Thyroid gland (tissue), 4 donors: ENCODE data around the gene EPHA2. TPM values are rescaled to one million over a fixed set of nuclear protein-coding genes. Genes with fewer than 3 reads are reported as not detected.

Source experiments
- DNase-seq, 2 donors: peaks; one replicate each; pipeline ENCODE4 v3.0.0-alpha.2; 2019
- H3K27ac ChIP-seq, 3 donors: fragments of 200-600 bp; sonication (generic); 1 replicate in 2 of 3; 2 replicates in 1 of 3; pipeline ENCODE4 v1.5.1; 2016 to 2019; ENCODE audit warnings: mild to moderate bottlenecking in 1 of 3, moderate library complexity in 1 of 3
- H3K27me3 ChIP-seq: fragments of 200-600 bp; sonication (generic); one replicate; pipeline ENCODE4 v1.5.1; 2019
- H3K36me3 ChIP-seq, 2 donors: fragments of 200-600 bp; sonication (generic); one replicate each; pipeline ENCODE4 v1.5.1; 2016 to 2019
- H3K4me1 ChIP-seq, 2 donors: fragments of 200-600 bp; sonication (generic); one replicate each; pipeline ENCODE4 v1.5.1; 2017 to 2019
- H3K4me3 ChIP-seq, 3 donors: fragments of 200-600 bp; sonication (generic); replicated peaks in 1 of 3; 1 replicate in 2 of 3; 2 replicates in 1 of 3; pipeline ENCODE4 v1.5.1; 2016; ENCODE audit warnings: mild to moderate bottlenecking in 1 of 3
- H3K9me3 ChIP-seq: fragments of 200-600 bp; sonication (generic); one replicate; pipeline ENCODE4 v1.5.1; 2017
- POLR2A ChIP-seq, 2 donors: fragments of 450-650 bp; IDR thresholded peaks; one replicate each; pipeline ENCODE4 v1.6.1; 2017; ENCODE audit warnings: antibody characterized with exemption in 2 of 2, mild to moderate bottlenecking in 2 of 2, moderate library complexity in 1 of 2
- WGBS, 2 donors: methylation state at CpG; one replicate each; pipeline ENCODE4 v1.1.5; 2017; 5-methylcytosine and 5-hydroxymethylcytosine counted together
- intact Hi-C: fragments of 100-400 bp; cut with DNase I; formaldehyde crosslinking; loops from one replicate; pipeline ENCODE4 v1.15.1; 2023
- total RNA-seq, 4 donors: library from RNA; depleted of rRNA; stranded (reverse); fragments of >200 nt; gene quantifications; one replicate each; pipeline ENCODE4 v1.2.3, GENCODE V29; 2016
- TF ChIP-seq, protein P1 (sequence below), 6 experiments: fragments of 200-600 bp in 3 of 6; fragments of 450-650 bp in 3 of 6; sonication (generic) in 3 of 6; IDR thresholded peaks; one replicate each; pipeline ENCODE4 v1.5.1; 2016 to 2019; ENCODE audit warnings: antibody characterized with exemption in 6 of 6, mild to moderate bottlenecking in 2 of 6, inconsistent platforms in 1 of 6, moderate library complexity in 1 of 6

EPHA2 gene
- total RNA-seq, 4 donors from 2014 or later: 22.3 to 53.2 (median 29.3) TPM

DNA sequence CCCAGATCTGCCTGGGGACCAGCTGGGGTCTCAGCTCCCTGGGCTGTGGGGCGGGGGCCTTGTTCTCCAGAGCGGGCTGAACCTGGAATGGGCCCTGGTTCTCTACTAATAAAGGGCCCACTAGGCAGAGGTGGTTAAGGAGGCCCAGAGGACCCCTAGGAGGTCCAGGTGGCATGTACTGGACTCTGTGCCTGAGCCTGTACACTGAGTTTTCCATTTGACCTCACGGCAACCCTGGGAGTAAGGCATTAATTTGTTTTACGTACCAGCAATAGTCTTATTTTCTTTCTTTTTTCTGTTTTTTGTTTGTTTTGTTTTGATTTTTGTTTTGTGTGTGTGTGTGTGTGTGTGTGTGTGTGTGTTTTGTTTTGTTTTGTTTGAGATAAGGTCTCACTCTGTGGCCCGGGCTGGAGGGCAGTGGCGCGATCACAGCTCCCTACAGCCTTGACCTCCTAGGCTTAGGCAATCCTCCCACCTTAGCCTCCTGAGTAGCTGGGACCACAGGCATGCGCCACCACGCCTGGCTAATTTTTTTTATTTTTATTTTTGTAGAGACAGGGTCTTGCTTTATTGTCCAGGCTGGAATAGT, 62.9 kb downstream of the EPHA2 start:
- WGBS, 2 donors: 95% methylated on average over 9 of the region's 9 CpGs
- TF ChIP-seq, protein P1, sequence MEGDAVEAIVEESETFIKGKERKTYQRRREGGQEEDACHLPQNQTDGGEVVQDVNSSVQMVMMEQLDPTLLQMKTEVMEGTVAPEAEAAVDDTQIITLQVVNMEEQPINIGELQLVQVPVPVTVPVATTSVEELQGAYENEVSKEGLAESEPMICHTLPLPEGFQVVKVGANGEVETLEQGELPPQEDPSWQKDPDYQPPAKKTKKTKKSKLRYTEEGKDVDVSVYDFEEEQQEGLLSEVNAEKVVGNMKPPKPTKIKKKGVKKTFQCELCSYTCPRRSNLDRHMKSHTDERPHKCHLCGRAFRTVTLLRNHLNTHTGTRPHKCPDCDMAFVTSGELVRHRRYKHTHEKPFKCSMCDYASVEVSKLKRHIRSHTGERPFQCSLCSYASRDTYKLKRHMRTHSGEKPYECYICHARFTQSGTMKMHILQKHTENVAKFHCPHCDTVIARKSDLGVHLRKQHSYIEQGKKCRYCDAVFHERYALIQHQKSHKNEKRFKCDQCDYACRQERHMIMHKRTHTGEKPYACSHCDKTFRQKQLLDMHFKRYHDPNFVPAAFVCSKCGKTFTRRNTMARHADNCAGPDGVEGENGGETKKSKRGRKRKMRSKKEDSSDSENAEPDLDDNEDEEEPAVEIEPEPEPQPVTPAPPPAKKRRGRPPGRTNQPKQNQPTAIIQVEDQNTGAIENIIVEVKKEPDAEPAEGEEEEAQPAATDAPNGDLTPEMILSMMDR (IDR thresholded peaks at IDR 0.05): no peak
- Histone ChIP-seq H3K4me3 (no peak overlapping the region), H3K9me3 (no peaks in the 10 kb centered on the region), H3K4me1 (peaks cover 0 to 3% of the 10 kb centered on the region in 2 donors), H3K27ac (no peak overlapping the region), H3K27me3 (no peaks in the 10 kb centered on the region), H3K36me3 (no peaks in the 10 kb centered on the region)
- no peak for DNase-seq
- intact Hi-C loops: no loop called here

GRCh38 chr1:16092097-16092922, 63.6 kb downstream of the EPHA2 start:
- no peak for DNase-seq
- H3K9me3 ChIP-seq: no peaks in the 10 kb centered on the region
- no peak overlapping the region for H3K27ac ChIP-seq
- WGBS, 2 donors: 86 to 87% methylated on average over 9 to 16 of the region's 18 CpGs
- no peaks in the 10 kb centered on the region for H3K27me3 ChIP-seq
- H3K4me3 ChIP-seq: no peak overlapping the region
- peaks cover 0 to 7% of the 10 kb centered on the region in 2 donors for H3K4me1 ChIP-seq
- TF ChIP-seq, protein P1 (IDR thresholded peaks at IDR 0.05): no peak
- no peak for TF ChIP-seq POLR2A (IDR thresholded peaks at IDR 0.05)
- intact Hi-C loops: no loop called here
- no peaks in the 10 kb centered on the region for H3K36me3 ChIP-seq

- no peak for TF ChIP-seq POLR2A (IDR thresholded peaks at IDR 0.05)
- TF ChIP-seq, protein P1 (IDR thresholded peaks at IDR 0.05): no peak
- intact Hi-C loops: no loop called here
- Histone ChIP-seq H3K4me1 (peaks cover 0 to 7% of the 10 kb centered on the region in 2 donors), H3K27ac (no peak overlapping the region), H3K4me3 (no peak overlapping the region), H3K9me3 (no peaks in the 10 kb centered on the region), H3K27me3 (no peaks in the 10 kb centered on the region), H3K36me3 (no peaks in the 10 kb centered on the region)
- WGBS, 2 donors: 79 to 93% methylated on average over 3 to 8 of the region's 8 CpGs
- DNase-seq: no peak
These were observed 64.6 kb downstream of the EPHA2 start for GRCh38 chr1:16091296-16091695.

DNA sequence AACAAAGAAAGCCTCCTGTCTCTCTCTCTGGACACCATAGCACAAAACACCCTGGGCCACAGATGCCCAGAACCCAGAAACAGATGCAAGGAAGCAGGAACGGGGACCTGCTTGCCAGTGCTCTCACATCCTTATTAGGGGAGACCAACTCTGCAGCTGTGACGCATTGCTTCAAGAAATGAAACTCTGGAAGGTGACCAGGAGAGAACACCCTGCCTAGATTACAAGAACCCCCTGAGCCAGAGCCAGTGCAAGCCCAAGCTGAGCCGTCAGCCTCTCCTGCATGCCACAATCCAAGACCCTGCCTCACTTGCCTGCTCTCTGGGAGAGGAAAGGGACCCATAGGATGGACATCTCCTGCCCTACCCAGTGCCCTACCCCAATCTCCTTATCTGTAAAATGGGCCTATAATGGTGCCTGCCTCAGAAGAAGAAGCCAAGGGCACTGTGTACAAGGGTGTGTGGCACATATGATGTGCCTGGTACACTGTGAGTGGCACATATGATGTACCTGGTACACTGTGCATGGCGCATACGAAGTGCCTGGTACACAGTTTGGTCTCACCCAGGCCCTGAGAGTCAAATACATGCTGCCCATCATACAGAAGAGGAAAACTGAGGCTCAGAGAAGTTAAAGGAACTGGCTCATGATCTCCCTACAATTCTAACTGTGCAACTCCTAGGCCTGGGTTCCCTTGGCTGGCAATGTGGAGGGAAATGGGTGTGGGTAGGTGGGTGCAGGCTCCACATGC, 65.6 kb downstream of the EPHA2 start:
- Histone ChIP-seq H3K4me3 (no peak overlapping the region), H3K27ac (no peak overlapping the region), H3K36me3 (no peaks in the 10 kb centered on the region), H3K4me1 (peaks cover 0 to 7% of the 10 kb centered on the region in 2 donors), H3K9me3 (no peaks in the 10 kb centered on the region), H3K27me3 (no peaks in the 10 kb centered on the region)
- no peak for TF ChIP-seq POLR2A (IDR thresholded peaks at IDR 0.05)
- TF ChIP-seq, protein P1 (IDR thresholded peaks at IDR 0.05): no peak
- WGBS, 2 donors: 94% methylated on average over 5 of the region's 5 CpGs
- no peak for DNase-seq
- intact Hi-C loops: no loop called here
